ENCODE measurements around the gene TACR1. TPM values are rescaled to one million over a fixed set of nuclear protein-coding genes. Genes with fewer than 3 reads are reported as not detected.
A peak's percentile ranks its signal among the peaks of the same experiment; 100 is the strongest.

TACR1 gene
- polyA plus RNA-seq, 1 of the 3 experiments (the other 2 are of a cell fraction): under 0.01 TPM

GRCh38 chr2:75226099-75226498 lies 26.8 kb upstream of the TACR1 start:
- no peaks in the 10 kb centered on the region for H3K36me3 ChIP-seq (replicated peaks in 1 of 2; ENCODE audit: control insufficient read depth in 1 of 2, insufficient read depth in 2 of 2, low read length in 1 of 2)
- no peaks in the 10 kb centered on the region for H3K9me3 ChIP-seq
- no peak overlapping the region for H3K27ac ChIP-seq (ENCODE audit: low read depth in 2 of 2, low read length in 1 of 2)
- H3K4me3 ChIP-seq (ENCODE audit: low read depth in 2 of 2, low read length in 1 of 2): no peak overlapping the region
- H2AFZ ChIP-seq (ENCODE audit: low read depth): no peak overlapping the region; the same call in 1 of the 2 replicates
- 38% methylated on average over 3 of the region's 3 CpGs for WGBS (ENCODE audit: low lambda C conversion rate)
- H3K4me1 ChIP-seq (ENCODE audit: control insufficient read depth in 1 of 2, insufficient read depth in 2 of 2, low read depth in 1 of 2, low read length in 1 of 2): peaks cover 0 to 12% of the 10 kb centered on the region in 2 experiments; a peak in 1 of 4 replicates
- POLR2A ChIA-PET: no interaction called here
- H3K79me2 ChIP-seq (ENCODE audit: insufficient read depth): no peaks in the 10 kb centered on the region
- H3K9me2 ChIP-seq: no peaks in the 10 kb centered on the region
- CTCF ChIA-PET: no interaction called here
- H3K4me2 ChIP-seq: no peak overlapping the region
- no peaks in the 10 kb centered on the region for H3K27me3 ChIP-seq (ENCODE audit: insufficient read depth)
- DNase-seq: no peak
- H4K20me1 ChIP-seq (ENCODE audit: insufficient read depth): no peaks in the 10 kb centered on the region
- no peaks in the 10 kb centered on the region for H3F3A ChIP-seq (replicated peaks; ENCODE audit: insufficient read depth)
- H3K9ac ChIP-seq: no peak overlapping the region
- TF ChIP-seq USF1 (IDR thresholded peaks at IDR 0.05; ENCODE audit: borderline replicate concordance, low read depth): no peak
- TF ChIP-seq CHD2 (IDR thresholded peaks at IDR 0.05; ENCODE audit: low read length, partially characterized antibody): no peak
- TF ChIP-seq GABPA (IDR thresholded peaks at IDR 0.05; ENCODE audit: low read depth): no peak
- no peak for TF ChIP-seq FOXM1 (IDR thresholded peaks at IDR 0.05; ENCODE audit: low read depth)
- no peak for TF ChIP-seq TEAD4 (IDR thresholded peaks at IDR 0.05; ENCODE audit: borderline replicate concordance, insufficient read depth)

GRCh38 chr2:75224636-75225094 lies 25.3 kb upstream of the TACR1 start:
- H3K4me3 ChIP-seq (ENCODE audit: low read depth in 2 of 2, low read length in 1 of 2): no peak overlapping the region
- peak; percentile 28 for DNase-seq
- 63% methylated on average over 4 of the region's 4 CpGs for WGBS (ENCODE audit: low lambda C conversion rate)
- no peak overlapping the region for H3K4me2 ChIP-seq
- no peaks in the 10 kb centered on the region for H3K9me2 ChIP-seq
- no peak overlapping the region for H2AFZ ChIP-seq (ENCODE audit: low read depth)
- no peaks in the 10 kb centered on the region for H3K36me3 ChIP-seq (replicated peaks in 1 of 2; ENCODE audit: control insufficient read depth in 1 of 2, insufficient read depth in 2 of 2, low read length in 1 of 2)
- H3K27me3 ChIP-seq (ENCODE audit: insufficient read depth): no peaks in the 10 kb centered on the region
- H4K20me1 ChIP-seq (ENCODE audit: insufficient read depth): no peaks in the 10 kb centered on the region
- ChIA-PET CTCF (no interaction called here), POLR2A (no interaction called here)
- no peak overlapping the region for H3K9ac ChIP-seq
- peaks cover 0 to 12% of the 10 kb centered on the region in 2 experiments; a peak in 1 of 4 replicates for H3K4me1 ChIP-seq (ENCODE audit: control insufficient read depth in 1 of 2, insufficient read depth in 2 of 2, low read depth in 1 of 2, low read length in 1 of 2)
- no peak overlapping the region; a peak in 1 of 4 replicates for H3K27ac ChIP-seq (ENCODE audit: low read depth in 2 of 2, low read length in 1 of 2)
- H3F3A ChIP-seq (replicated peaks; ENCODE audit: insufficient read depth): no peaks in the 10 kb centered on the region
- H3K9me3 ChIP-seq: no peaks in the 10 kb centered on the region
- TF ChIP-seq GATA2 (CRISPR knock-in tag; IDR thresholded peaks at IDR 0.05): peak; percentile 58
- TF ChIP-seq NFIC (IDR thresholded peaks at IDR 0.05; ENCODE audit: borderline replicate concordance): 0 out of 2 replicates have a peak, but pooled peaks have one; percentile 10
- TF ChIP-seq RFX5 (IDR thresholded peaks at IDR 0.05; ENCODE audit: low read length): no peak
- no peaks in the 10 kb centered on the region for H3K79me2 ChIP-seq (ENCODE audit: insufficient read depth)

GRCh38 chr2:75222527-75222926 lies 23.2 kb upstream of the TACR1 start:
- TF ChIP-seq FOXM1 (IDR thresholded peaks at IDR 0.05; ENCODE audit: low read depth) (no peak), MAX (IDR thresholded peaks at IDR 0.05; ENCODE audit: low read depth) (no peak), USF1 (IDR thresholded peaks at IDR 0.05; ENCODE audit: borderline replicate concordance, low read depth) (no peak), NFIC (IDR thresholded peaks at IDR 0.05; ENCODE audit: borderline replicate concordance) (no peak), RXRA (IDR thresholded peaks at IDR 0.05; ENCODE audit: borderline replicate concordance, low read depth) (no peak)
- Histone ChIP-seq H3K36me3 (replicated peaks in 1 of 2; ENCODE audit: control insufficient read depth in 1 of 2, insufficient read depth in 2 of 2, low read length in 1 of 2) (no peaks in the 10 kb centered on the region), H2AFZ (ENCODE audit: low read depth) (peak overlapping the region; percentile 52; the same call in 1 of the 2 replicates), H3K4me3 (ENCODE audit: low read depth in 2 of 2, low read length in 1 of 2) (no peak overlapping the region), H3K27ac (ENCODE audit: low read depth in 2 of 2, low read length in 1 of 2) (peak overlapping the region in 1 of 2 experiments; percentile 27; a peak in 2 of 4 replicates), H3K9me3 (no peaks in the 10 kb centered on the region), H3F3A (replicated peaks; ENCODE audit: insufficient read depth) (no peaks in the 10 kb centered on the region), H3K4me1 (ENCODE audit: control insufficient read depth in 1 of 2, insufficient read depth in 2 of 2, low read depth in 1 of 2, low read length in 1 of 2) (peaks cover 0 to 12% of the 10 kb centered on the region in 2 experiments; a peak in 1 of 4 replicates), H3K4me2 (no peak overlapping the region), H3K9me2 (no peaks in the 10 kb centered on the region), H4K20me1 (ENCODE audit: insufficient read depth) (no peaks in the 10 kb centered on the region), H3K79me2 (ENCODE audit: insufficient read depth) (no peaks in the 10 kb centered on the region), H3K9ac (no peak overlapping the region), H3K27me3 (ENCODE audit: insufficient read depth) (no peaks in the 10 kb centered on the region)
- CTCF ChIA-PET: interaction anchor here (1.5 kb wide), 1 partner anchor 11 kb away, joined by 3 read pairs; no protein-coding TSS in a partner anchor
- DNase-seq: no peak
- POLR2A ChIA-PET: no interaction called here
- 88% methylated on average over 4 of the region's 4 CpGs for WGBS (ENCODE audit: low lambda C conversion rate)
